Measurements from ENCODE around the gene LYPLAL1. TPM values are rescaled to one million over a fixed set of nuclear protein-coding genes. Genes with fewer than 3 reads are reported as not detected.
A peak's percentile ranks its signal among the peaks of the same experiment; 100 is the strongest.

Gene LYPLAL1
- 10 to 100 TPM in 3 of 4 donors, 1 to 10 TPM in 1; 7.2 to 26.6 (median 20.6) TPM for total RNA-seq

DNA sequence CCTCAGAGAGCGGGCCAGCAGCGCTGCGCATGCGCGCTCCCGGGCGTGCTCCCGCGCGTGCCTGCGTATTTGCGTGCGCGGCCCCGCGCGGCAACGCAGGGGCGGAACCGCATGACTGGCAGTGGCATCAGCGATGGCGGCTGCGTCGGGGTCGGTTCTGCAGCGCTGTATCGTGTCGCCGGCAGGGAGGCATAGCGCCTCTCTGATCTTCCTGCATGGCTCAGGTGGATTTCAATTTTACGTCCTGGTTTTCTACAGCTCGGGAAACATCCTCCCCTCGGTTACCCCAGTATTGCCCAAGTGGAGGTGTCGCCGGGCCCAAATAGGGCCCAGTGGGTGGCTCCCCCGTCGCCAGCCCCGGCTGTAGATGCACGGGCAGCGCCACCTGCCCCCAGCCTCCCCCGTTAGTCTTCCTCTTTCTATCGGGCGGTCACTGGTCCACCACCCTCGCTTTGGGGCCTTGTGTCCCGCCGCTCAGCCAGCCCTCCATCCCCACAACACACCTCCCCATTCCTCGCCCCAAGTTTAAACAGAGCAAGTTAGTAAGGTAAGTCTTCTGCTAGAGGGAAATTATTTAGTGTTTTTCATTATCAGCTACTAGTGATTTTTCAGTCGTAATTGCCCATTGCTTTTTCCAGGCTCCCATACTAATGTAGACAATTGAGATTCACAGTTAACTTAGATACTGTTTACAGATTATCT lies at the start of gene LYPLAL1:
Gene LYPLAL1, plus strand, starts transcription at position 121 of the 702 bp plus-strand sequence. Its CDS starts 13 bp downstream, at position 134.
- peak; percentile 89 for ATAC-seq (ENCODE audit: low FRiP score)
- peak; percentile 45 for DNase-seq (ENCODE audit: low spot score)
- TF ChIP-seq, protein P1, sequence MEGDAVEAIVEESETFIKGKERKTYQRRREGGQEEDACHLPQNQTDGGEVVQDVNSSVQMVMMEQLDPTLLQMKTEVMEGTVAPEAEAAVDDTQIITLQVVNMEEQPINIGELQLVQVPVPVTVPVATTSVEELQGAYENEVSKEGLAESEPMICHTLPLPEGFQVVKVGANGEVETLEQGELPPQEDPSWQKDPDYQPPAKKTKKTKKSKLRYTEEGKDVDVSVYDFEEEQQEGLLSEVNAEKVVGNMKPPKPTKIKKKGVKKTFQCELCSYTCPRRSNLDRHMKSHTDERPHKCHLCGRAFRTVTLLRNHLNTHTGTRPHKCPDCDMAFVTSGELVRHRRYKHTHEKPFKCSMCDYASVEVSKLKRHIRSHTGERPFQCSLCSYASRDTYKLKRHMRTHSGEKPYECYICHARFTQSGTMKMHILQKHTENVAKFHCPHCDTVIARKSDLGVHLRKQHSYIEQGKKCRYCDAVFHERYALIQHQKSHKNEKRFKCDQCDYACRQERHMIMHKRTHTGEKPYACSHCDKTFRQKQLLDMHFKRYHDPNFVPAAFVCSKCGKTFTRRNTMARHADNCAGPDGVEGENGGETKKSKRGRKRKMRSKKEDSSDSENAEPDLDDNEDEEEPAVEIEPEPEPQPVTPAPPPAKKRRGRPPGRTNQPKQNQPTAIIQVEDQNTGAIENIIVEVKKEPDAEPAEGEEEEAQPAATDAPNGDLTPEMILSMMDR (IDR thresholded peaks at IDR 0.05), result no peak

DNA sequence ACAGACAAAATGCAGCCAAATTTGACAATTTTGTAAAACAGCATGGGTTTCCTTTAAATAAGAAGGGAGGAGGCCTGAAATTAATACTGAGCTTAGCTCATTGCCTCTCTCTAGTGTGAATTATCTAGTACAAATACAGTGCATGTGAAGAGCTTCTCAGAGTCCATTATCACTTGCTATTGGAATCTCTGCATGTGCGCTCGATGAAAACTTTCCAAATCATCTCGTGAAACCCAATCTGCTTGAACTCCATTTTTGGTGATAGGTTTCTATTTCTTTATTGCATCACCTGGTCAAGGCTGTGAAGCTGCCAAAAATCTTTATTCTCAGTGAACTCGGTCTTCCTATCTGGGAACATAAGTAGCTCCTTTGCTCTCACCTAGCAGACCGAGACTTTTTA lies 49.5 kb upstream of the LYPLAL1 start:
- ATAC-seq (ENCODE audit: low FRiP score) (no peak), DNase-seq (ENCODE audit: low spot score) (no peak)
- TF ChIP-seq, protein P1 (IDR thresholded peaks at IDR 0.05), result no peak

DNA sequence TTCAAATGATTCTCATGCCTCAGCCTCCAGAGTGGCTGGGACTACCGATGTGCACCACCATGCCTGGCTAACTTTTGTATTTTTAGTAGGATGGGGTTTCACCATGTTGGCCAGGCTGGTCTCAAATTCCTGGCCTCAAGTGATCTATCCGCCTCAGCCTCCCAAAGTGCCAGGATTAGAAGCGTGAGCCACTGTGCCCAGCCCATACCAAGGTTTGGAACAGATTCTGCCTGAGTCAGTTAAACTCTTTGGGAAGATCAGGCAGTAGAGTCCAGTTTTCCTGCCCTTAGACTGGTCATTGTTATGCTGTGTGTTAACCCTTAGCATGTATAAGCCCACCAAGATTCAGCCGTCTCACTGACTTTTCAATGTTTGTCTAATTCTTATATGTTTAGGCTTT lies 48.3 kb upstream of the LYPLAL1 start:
- no peak for ATAC-seq (ENCODE audit: low FRiP score)
- TF ChIP-seq, protein P1 (IDR thresholded peaks at IDR 0.05), result no peak
- no peak for DNase-seq (ENCODE audit: low spot score)

DNA sequence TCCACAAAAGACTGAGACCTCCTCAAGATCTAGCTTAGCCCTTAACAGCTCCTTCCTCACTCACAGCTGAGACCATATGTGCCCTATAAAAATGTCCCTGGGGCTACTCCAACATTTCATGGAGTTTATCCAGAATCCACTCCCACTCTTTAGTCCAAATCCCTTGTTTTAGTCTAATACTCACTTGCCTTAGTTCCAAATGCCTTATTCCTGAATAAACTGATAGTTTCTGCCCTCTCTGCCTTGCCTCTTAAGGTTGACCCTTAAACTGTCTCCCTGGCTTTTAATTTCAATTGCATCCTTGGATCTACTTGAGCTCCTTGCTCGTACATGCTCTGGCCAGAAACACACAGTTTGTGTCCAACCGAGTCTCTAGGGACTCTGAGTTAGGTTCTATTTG lies 47.3 kb upstream of the LYPLAL1 start:
- ATAC-seq (ENCODE audit: low FRiP score), result no peak
- TF ChIP-seq, protein P1 (IDR thresholded peaks at IDR 0.05), result no peak

DNA sequence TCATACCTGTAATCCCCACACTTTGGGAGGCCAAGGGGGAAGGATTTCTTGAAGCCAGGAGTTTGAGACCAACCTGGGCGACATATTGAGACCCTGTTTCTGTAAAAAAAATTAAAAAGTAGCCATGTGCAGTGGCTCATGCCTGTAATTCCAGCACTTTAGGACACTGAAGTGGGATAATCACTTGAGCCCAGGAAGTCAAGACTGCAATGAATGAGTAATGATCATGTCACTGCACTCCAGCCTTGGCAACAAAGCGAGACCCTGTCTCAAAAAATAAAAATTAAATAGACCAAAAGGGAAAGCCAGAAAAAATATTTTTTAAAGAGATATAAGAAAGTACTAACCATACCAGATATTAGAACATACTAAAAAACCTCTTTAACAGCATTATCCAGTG lies 44.7 kb upstream of the LYPLAL1 start:
- TF ChIP-seq, protein P1 (IDR thresholded peaks at IDR 0.05), result no peak
- ATAC-seq (ENCODE audit: low FRiP score) (no peak), DNase-seq (ENCODE audit: low spot score) (no peak)

More for the DNA sequence above, 47.3 kb upstream of the LYPLAL1 start:
- no peak for DNase-seq (ENCODE audit: low spot score)

DNA sequence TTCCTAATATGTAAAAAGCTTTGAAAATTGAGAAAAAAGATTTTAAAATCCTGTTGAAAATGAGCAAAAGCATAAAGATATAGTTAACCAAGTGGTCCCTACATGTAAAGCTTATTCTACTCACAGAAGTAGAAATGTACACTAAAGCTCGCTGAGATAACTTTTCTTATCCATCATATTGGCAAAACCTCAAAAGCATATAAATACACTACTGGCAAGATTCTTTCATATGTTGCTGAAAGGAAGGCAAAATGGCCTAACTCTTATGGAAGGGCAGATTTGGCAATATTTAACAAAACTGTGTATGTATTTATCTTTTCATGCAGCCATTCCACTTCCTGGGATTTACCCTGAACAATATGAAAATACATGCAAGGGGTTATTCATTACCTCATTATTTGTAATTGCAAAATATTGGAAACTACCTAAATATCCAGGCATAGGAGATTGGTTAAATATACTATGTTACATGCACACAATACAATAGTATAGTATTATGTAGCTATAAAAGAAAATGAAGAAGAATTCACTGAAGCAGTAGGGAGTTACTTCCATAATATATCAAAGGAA lies 43.2 kb upstream of the LYPLAL1 start:
- ATAC-seq (ENCODE audit: low FRiP score) (no peak), DNase-seq (ENCODE audit: low spot score) (no peak)
- TF ChIP-seq, protein P1 (IDR thresholded peaks at IDR 0.05), result no peak

DNA sequence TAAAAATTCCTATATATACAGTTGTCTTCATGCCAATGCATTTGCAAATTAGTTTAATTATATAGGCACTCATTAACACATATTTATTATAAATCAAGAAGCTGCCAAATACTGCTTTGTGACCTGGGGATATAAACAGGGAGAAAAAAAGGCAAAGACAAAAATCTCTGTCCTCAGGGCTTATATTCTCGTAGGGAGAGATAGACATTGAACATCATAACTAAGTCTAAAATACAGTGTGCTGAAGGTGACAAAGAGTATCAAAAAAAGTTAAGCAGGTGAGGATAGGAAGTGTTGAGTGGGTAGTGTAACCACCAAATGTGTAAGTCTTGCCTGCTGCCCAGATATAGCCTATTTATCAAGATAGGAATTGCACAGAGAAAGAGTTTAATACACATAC lies 40.7 kb upstream of the LYPLAL1 start:
- no peak for DNase-seq (ENCODE audit: low spot score)
- ATAC-seq (ENCODE audit: low FRiP score), result no peak
- TF ChIP-seq, protein P1 (IDR thresholded peaks at IDR 0.05), result no peak
